Limb (tissue), 2 donors: ENCODE results near the gene NEK6.

ENCODE experiments used
- DNase-seq, 2 donors: peaks; one replicate each; pipeline ENCODE4 v3.0.0-alpha.2; 2016; ENCODE audit errors: extremely low spot score in 2 of 2

The NEK6 gene

GRCh38 chr9:124373851-124374250, 116.1 kb downstream of the NEK6 start:
- DNase-seq: no peak

GRCh38 chr9:124375726-124376125, 118.0 kb downstream of the NEK6 start:
- DNase-seq: no peak

- DNase-seq: no peak
These were observed 118.6 kb downstream of the NEK6 start for GRCh38 chr9:124376329-124376728.

GRCh38 chr9:124377551-124378406, 120.0 kb downstream of the NEK6 start:
- no peak for DNase-seq

GRCh38 chr9:124381170-124381945, 123.6 kb downstream of the NEK6 start:
- DNase-seq: no peak

GRCh38 chr9:124384210-124384609, 126.5 kb downstream of the NEK6 start:
- no peak for DNase-seq

- DNase-seq: no peak
These were observed 127.1 kb downstream of the NEK6 start for GRCh38 chr9:124384846-124385245.

GRCh38 chr9:124385623-124386022, 127.9 kb downstream of the NEK6 start:
- DNase-seq: no peak

GRCh38 chr9:124386201-124386600, 128.5 kb downstream of the NEK6 start:
- DNase-seq: no peak

- DNase-seq: no peak
These were observed 130.7 kb downstream of the NEK6 start for GRCh38 chr9:124388275-124389048.

- no peak for DNase-seq
These were observed 131.6 kb downstream of the NEK6 start for GRCh38 chr9:124389146-124389939.

- DNase-seq: no peak
These were observed 133.3 kb downstream of the NEK6 start for GRCh38 chr9:124390794-124391658.

GRCh38 chr9:124392254-124392870, 134.6 kb downstream of the NEK6 start:
- DNase-seq: no peak

GRCh38 chr9:124392871-124393460, 135.2 kb downstream of the NEK6 start:
- DNase-seq: peak in 1 of 2 donors; percentile 47

GRCh38 chr9:124394167-124394566, 136.4 kb downstream of the NEK6 start:
- no peak for DNase-seq

GRCh38 chr9:124394596-124394995, 136.8 kb downstream of the NEK6 start:
- DNase-seq: no peak

- DNase-seq: no peak
These were observed 138.1 kb downstream of the NEK6 start for GRCh38 chr9:124395826-124396225.

GRCh38 chr9:124398191-124398935, 140.6 kb downstream of the NEK6 start:
- DNase-seq: no peak
